Measurements from ENCODE around the gene CPA5. TPM values are rescaled to one million over a fixed set of nuclear protein-coding genes. Genes with fewer than 3 reads are reported as not detected.

The CPA5 gene
- total and polyA plus RNA-seq, 2 donors (not counting 3 experiments of a cell fraction or from before 2014, with no cell fraction given): not detected

DNA sequence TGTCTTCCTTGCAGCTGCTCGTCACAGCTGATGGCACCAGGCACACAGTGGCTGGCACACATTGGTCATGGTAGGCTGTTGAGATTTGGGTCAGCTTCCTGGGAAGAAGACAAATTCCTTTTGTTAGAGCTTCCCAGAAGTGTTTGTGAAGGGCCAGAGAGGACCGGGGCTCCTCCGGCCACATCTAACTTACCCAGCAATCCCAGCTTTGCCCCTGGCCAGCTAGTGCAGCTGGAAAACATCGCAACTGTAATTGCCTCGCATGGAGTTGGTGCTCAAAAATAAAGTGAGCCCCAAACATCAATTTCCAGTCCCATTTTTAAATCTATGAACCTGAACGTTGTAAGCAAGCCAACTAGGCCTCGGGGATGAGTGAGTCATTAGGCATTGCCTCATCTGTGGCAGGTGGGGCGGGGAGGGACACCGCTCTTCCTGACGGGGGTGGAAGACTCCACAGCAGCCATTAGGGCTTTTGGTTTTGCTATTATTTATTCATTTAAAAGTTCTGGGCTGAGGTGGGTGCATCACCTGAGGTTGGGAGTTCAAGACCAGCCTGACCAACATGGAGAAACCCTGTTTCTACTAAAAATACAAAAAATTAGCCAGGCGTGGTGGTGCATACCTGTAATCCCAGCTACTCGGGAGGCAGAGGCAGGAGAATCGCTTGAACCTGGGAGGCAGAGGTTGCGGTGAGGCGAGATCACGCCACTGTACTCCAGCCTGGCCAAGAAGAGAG, 12.4 kb downstream of the CPA5 start:
- no peak for FAIRE-seq
- no peaks in the 10 kb centered on the region for H3K36me3 ChIP-seq (ENCODE audit: control insufficient read depth in 2 of 2, extremely low read depth in 1 of 2, insufficient read depth in 2 of 2, low read length in 2 of 2)
- H3K79me2 ChIP-seq (ENCODE audit: control insufficient read depth, insufficient read depth, low read length): no peaks in the 10 kb centered on the region
- intact Hi-C loops (cut with micrococcal nuclease) (no loop called here), dilution Hi-C loops (cut with MboI; ENCODE audit: extremely low pct_ligation_motif_present, low sequenced_read_pairs) (no loop called here)
- H3K9me1 ChIP-seq (replicated peaks; ENCODE audit: control insufficient read depth, extremely low read depth, insufficient read depth, low read length): no peaks in the 10 kb centered on the region
- TF ChIP-seq, protein P1, sequence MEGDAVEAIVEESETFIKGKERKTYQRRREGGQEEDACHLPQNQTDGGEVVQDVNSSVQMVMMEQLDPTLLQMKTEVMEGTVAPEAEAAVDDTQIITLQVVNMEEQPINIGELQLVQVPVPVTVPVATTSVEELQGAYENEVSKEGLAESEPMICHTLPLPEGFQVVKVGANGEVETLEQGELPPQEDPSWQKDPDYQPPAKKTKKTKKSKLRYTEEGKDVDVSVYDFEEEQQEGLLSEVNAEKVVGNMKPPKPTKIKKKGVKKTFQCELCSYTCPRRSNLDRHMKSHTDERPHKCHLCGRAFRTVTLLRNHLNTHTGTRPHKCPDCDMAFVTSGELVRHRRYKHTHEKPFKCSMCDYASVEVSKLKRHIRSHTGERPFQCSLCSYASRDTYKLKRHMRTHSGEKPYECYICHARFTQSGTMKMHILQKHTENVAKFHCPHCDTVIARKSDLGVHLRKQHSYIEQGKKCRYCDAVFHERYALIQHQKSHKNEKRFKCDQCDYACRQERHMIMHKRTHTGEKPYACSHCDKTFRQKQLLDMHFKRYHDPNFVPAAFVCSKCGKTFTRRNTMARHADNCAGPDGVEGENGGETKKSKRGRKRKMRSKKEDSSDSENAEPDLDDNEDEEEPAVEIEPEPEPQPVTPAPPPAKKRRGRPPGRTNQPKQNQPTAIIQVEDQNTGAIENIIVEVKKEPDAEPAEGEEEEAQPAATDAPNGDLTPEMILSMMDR (IDR thresholded peaks at IDR 0.05; ENCODE audit: extremely low read depth in 1 of 2, insufficient read depth in 1 of 2, low read depth in 1 of 2, low read length in 2 of 2): no peak
- no peak for TF ChIP-seq POLR2AphosphoS5 (IDR thresholded peaks at IDR 0.05; ENCODE audit: insufficient read depth, low read depth, low read length)
- ChIA-PET POLR2A (no interaction called here), CTCF (interaction anchor here (0.8 to 1.1 kb wide), 2 partner anchors 16 to 24 kb away, joined by 3 read pairs; no protein-coding TSS in a partner anchor)
- no TSS peak for BruUV-seq (replicated peaks)
- no peak overlapping the region for H3K9ac ChIP-seq (replicated peaks; ENCODE audit: extremely low read depth, insufficient read depth, low read length)
- no peaks in the 10 kb centered on the region for H4K20me1 ChIP-seq (replicated peaks; ENCODE audit: control insufficient read depth, extremely low read depth, insufficient read depth, low read length)
- H3K4me1 ChIP-seq (ENCODE audit: control insufficient read depth, extremely low read depth, insufficient read depth, low read length): peaks cover 4% of the 10 kb centered on the region
- no peak overlapping the region for H3K4me2 ChIP-seq (ENCODE audit: insufficient read depth, low read length)
- H3K9me3 ChIP-seq (replicated peaks; ENCODE audit: control insufficient read depth, insufficient read depth, low read length): no peaks in the 10 kb centered on the region
- H3K4me3 ChIP-seq (replicated peaks in 1 of 3; ENCODE audit: insufficient read depth in 1 of 3, low read depth in 1 of 3, low read length in 3 of 3): no peak overlapping the region
- H2AFZ ChIP-seq (ENCODE audit: low read depth, low read length): no peak overlapping the region
- H3K27ac ChIP-seq (ENCODE audit: insufficient read depth, low read depth, low read length): no peak overlapping the region
- no peak for DNase-seq (ENCODE audit: low read depth, low spot score)
- H3K27me3 ChIP-seq (ENCODE audit: control insufficient read depth in 2 of 2, insufficient read depth in 2 of 2, low read length in 2 of 2): no peaks in the 10 kb centered on the region

DNA sequence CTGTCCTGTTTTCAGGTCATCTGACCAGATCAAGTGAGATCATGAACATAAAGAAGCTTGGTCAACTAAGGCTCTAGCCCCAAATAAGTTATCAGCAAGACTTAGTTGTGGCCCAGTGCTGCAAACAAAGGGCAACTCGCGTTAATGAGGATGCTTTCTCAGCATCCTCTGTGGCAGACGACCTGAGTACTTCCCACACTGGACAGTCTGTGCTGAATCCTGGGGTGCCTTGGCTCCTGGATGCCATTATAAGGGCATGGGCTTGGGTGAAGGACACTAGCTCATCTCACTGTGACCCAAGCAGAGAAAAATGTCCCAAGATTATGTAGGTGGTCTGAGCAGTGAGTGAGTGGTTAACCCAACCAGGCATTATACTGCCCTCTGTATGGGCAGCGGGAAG, 13.9 kb downstream of the CPA5 start:
- Histone ChIP-seq H3K9me3 (replicated peaks; ENCODE audit: control insufficient read depth, insufficient read depth, low read length) (no peaks in the 10 kb centered on the region), H3K27me3 (ENCODE audit: control insufficient read depth in 2 of 2, insufficient read depth in 2 of 2, low read length in 2 of 2) (no peaks in the 10 kb centered on the region), H3K27ac (ENCODE audit: insufficient read depth, low read depth, low read length) (no peak overlapping the region), H2AFZ (ENCODE audit: low read depth, low read length) (no peak overlapping the region), H3K4me3 (replicated peaks in 1 of 3; ENCODE audit: insufficient read depth in 1 of 3, low read depth in 1 of 3, low read length in 3 of 3) (no peak overlapping the region), H3K9me1 (replicated peaks; ENCODE audit: control insufficient read depth, extremely low read depth, insufficient read depth, low read length) (no peaks in the 10 kb centered on the region), H3K36me3 (ENCODE audit: control insufficient read depth in 2 of 2, extremely low read depth in 1 of 2, insufficient read depth in 2 of 2, low read length in 2 of 2) (no peaks in the 10 kb centered on the region), H3K79me2 (ENCODE audit: control insufficient read depth, insufficient read depth, low read length) (no peaks in the 10 kb centered on the region), H3K4me1 (ENCODE audit: control insufficient read depth, extremely low read depth, insufficient read depth, low read length) (peaks cover 4% of the 10 kb centered on the region), H3K9ac (replicated peaks; ENCODE audit: extremely low read depth, insufficient read depth, low read length) (no peak overlapping the region), H4K20me1 (replicated peaks; ENCODE audit: control insufficient read depth, extremely low read depth, insufficient read depth, low read length) (no peaks in the 10 kb centered on the region), H3K4me2 (ENCODE audit: insufficient read depth, low read length) (no peak overlapping the region)
- no peak for FAIRE-seq
- no TSS peak for BruUV-seq (replicated peaks)
- no peak for TF ChIP-seq JUN (IDR thresholded peaks at IDR 0.05; ENCODE audit: borderline replicate concordance, insufficient read depth, insufficient read length, low read depth)
- no peak for TF ChIP-seq POLR2A (IDR thresholded peaks at IDR 0.05; ENCODE audit: low read depth, low read length)
- TF ChIP-seq MYC (IDR thresholded peaks at IDR 0.05; ENCODE audit: low read depth, low read length): no peak
- TF ChIP-seq, protein P2, sequence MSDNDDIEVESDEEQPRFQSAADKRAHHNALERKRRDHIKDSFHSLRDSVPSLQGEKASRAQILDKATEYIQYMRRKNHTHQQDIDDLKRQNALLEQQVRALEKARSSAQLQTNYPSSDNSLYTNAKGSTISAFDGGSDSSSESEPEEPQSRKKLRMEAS (IDR thresholded peaks at IDR 0.05; ENCODE audit: insufficient read depth, insufficient read length): no peak
- TF ChIP-seq FOS (IDR thresholded peaks at IDR 0.05; ENCODE audit: borderline replicate concordance, insufficient read depth, low read length): no peak
- no peak for TF ChIP-seq GATA2 (IDR thresholded peaks at IDR 0.05; ENCODE audit: insufficient read depth, insufficient read length, low read depth, low read length)
- TF ChIP-seq EZH2 (IDR thresholded peaks at IDR 0.05; ENCODE audit: borderline replicate concordance, low read depth, low read length, severe bottlenecking): no peak
- TF ChIP-seq, protein P1 (IDR thresholded peaks at IDR 0.05; ENCODE audit: extremely low read depth in 1 of 2, insufficient read depth in 1 of 2, low read depth in 1 of 2, low read length in 2 of 2): no peak
- no peak for TF ChIP-seq POLR2AphosphoS5 (IDR thresholded peaks at IDR 0.05; ENCODE audit: insufficient read depth, low read depth, low read length)
- intact Hi-C loops (cut with micrococcal nuclease): no loop called here
- ChIA-PET CTCF (no interaction called here), POLR2A (interaction anchor here (0.6 kb wide), 1 partner anchor 42 kb away, joined by 3 read pairs; no protein-coding TSS in a partner anchor)
- dilution Hi-C loops (cut with MboI; ENCODE audit: extremely low pct_ligation_motif_present, low sequenced_read_pairs): no loop called here
- no peak for DNase-seq (ENCODE audit: low read depth, low spot score)
